ENCODE data around the gene ACTL8.

The ACTL8 gene

GRCh38 chr1:17874710-17875109, 119.6 kb downstream of the ACTL8 start:
- TF ChIP-seq FOXP2 (optimal IDR thresholded peaks at IDR 0.05; ENCODE audit: borderline replicate concordance, extremely low read depth, extremely low read length, insufficient read depth) = no peak
- TF ChIP-seq TAF1 (IDR thresholded peaks at IDR 0.05; ENCODE audit: borderline replicate concordance, insufficient read depth, low read length) = no peak
- TF ChIP-seq REST (IDR thresholded peaks at IDR 0.05; ENCODE audit: insufficient read depth in 1 of 2, low read depth in 2 of 2, low read length in 2 of 2) = no peak
- TF ChIP-seq POLR2AphosphoS5 (IDR thresholded peaks at IDR 0.05; ENCODE audit: low read depth, low read length) = no peak
- TF ChIP-seq SIN3A (IDR thresholded peaks at IDR 0.05; ENCODE audit: borderline replicate concordance, insufficient read depth, low read length) = no peak

GRCh38 chr1:17875171-17875881, 120.2 kb downstream of the ACTL8 start:
- TF ChIP-seq REST (IDR thresholded peaks at IDR 0.05; ENCODE audit: insufficient read depth in 1 of 2, low read depth in 2 of 2, low read length in 2 of 2) (no peak), TAF1 (IDR thresholded peaks at IDR 0.05; ENCODE audit: borderline replicate concordance, insufficient read depth, low read length) (no peak)

GRCh38 chr1:17875882-17876280, 120.7 kb downstream of the ACTL8 start:
- TF ChIP-seq POLR2AphosphoS5 (IDR thresholded peaks at IDR 0.05; ENCODE audit: low read depth, low read length) = no peak
- TF ChIP-seq SIN3A (IDR thresholded peaks at IDR 0.05; ENCODE audit: borderline replicate concordance, insufficient read depth, low read length) = no peak
- TF ChIP-seq REST (IDR thresholded peaks at IDR 0.05; ENCODE audit: insufficient read depth in 1 of 2, low read depth in 2 of 2, low read length in 2 of 2) = no peak
- no peak for TF ChIP-seq FOXP2 (optimal IDR thresholded peaks at IDR 0.05; ENCODE audit: borderline replicate concordance, extremely low read depth, extremely low read length, insufficient read depth)
- no peak for TF ChIP-seq TAF1 (IDR thresholded peaks at IDR 0.05; ENCODE audit: borderline replicate concordance, insufficient read depth, low read length)

Measured in PFSK-1 (cell line).